Esophagus mucosa (tissue), 1 donor: Measurements from ENCODE around the gene ADAMTS6. TPM values are rescaled to one million over a fixed set of nuclear protein-coding genes. Genes with fewer than 3 reads are reported as not detected.
"Not testable (repeated sequence)": the region's sequence is repeated elsewhere in the genome, so short reads cannot be mapped to it uniquely, and the experiment has no call there.

Experiments used
- ATAC-seq: fragments of 200-7000 bp; cut with Tn5 transposase; one replicate; pipeline ENCODE4 v1.9.1; 2020
- total RNA-seq: library from RNA; stranded (reverse); gene quantifications from one replicate; pipeline ENCODE4 v1.2.4, GENCODE V29; 2023
- donor health status: DM: yes; HTN: yes; CAD: no.

Gene ADAMTS6
- total RNA-seq, 1 donor from 2014 or later = 1.2 TPM

DNA sequence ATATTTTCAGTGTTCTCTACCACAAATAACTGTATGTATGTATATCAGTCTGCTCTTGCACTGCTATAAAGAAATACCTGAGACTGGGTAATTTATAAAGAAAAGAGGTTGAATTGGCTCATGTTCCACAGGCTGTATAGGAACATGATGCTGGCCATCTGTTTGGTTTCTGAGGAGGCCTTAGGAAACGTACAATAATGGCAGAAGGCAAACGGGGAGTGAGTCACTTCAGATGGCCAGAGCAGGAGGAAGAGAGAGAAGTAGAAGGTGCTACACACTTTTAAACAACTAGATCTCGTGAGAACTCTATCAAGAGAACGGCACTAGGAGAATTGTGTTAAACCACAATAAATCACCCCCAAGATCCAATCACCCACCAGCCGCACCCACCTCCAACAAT is 121.7 kb downstream of the ADAMTS6 start:
- ATAC-seq = no peak

DNA sequence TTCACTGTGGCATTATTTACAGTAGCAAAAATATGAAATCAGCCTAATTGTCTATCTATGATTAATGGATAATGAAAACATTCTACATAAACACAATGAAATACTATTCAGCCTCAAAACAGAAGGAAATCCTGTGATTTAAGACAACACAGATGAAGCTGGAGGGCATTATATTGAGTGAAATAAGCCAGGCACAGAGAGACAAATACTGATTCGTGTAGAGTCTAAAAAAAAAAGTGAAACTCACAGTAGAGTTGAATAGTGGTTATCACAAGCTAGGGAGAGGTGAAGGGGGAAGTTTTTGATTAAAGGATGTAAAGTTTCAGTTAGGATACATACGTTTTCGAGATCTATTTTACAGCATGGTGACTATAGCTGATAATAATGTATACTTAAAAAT is 122.2 kb downstream of the ADAMTS6 start:
- no peak for ATAC-seq

DNA sequence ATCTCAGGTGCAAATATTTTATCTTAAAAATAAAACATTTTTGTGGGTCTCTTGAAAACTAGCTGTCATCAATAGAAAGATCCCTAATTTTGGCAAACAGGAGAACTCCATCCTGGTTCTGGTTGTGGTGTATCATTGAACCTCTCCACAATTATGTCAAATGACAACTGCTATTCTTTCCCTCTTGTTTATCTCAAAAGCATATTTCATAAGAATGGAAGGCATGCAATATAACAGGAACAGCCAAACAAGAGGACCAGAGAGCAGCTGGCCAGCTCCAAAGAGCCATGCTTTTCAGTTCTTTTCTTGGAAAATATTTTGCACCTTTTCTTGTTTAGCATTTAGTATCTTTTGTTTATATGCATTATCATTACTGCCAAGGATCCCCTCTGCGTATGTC is 125.4 kb downstream of the ADAMTS6 start:
- no peak for ATAC-seq

GRCh38 chr5:65355301-65355700 is 126.4 kb downstream of the ADAMTS6 start:
- ATAC-seq = no peak

DNA sequence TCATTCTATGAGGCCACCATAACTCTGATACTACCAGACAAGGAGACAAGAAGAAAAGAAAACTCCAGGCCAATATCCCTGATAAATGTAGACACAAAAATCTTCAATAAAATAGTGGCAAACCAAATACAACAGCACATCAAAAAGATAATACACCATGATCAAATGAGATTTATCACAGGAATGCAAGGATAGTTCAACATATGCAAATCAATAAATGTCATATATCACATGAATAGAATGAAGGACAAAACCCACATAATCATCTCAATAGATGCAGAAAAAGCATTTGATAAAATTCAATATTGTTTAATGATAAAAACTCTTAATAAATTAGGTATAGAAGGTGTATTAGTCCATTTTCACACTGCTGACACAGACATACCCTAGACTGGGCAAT is 139.9 kb downstream of the ADAMTS6 start:
- ATAC-seq = no peak

- no peak for ATAC-seq
Measured at GRCh38 chr5:65338606-65339151, 143.0 kb downstream of the ADAMTS6 start.

DNA sequence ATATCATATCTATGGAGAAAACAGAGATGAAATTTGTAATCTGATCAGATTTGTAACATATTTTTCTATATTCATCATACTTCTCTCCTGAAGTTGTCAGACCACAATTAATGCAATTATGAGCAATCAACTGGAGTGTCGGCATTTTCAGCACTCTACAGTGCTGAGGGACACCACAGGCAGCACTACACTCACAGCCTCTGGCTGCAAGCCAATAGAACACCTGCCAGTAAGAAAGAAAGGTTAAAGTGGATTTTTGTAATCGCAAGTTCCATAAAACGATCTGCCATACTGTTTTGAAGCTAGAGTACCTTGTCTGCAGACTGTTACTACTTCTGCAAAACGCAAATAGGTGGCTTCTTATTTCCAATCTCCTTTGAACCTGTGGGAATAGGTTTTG is 147.6 kb downstream of the ADAMTS6 start:
- no peak for ATAC-seq

DNA sequence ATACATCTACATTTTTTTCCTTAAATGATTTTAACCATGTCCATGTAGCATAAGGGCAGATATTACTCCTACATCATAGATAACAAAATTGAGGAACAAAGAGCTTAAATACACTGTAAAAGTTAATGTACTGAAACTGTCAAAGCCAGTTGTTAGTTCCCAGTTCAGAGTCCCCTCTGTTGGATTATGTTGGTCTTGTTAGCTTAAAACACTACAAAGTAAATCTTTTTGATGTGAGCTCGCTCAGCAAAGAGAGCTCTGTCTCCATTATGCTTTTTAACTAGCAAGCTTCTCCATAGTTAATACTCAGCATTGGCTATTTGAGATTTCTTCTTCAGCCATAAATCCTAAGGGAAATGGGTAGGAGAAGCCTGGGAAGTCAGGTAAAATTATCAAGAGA is 149.1 kb downstream of the ADAMTS6 start:
- no peak for ATAC-seq

DNA sequence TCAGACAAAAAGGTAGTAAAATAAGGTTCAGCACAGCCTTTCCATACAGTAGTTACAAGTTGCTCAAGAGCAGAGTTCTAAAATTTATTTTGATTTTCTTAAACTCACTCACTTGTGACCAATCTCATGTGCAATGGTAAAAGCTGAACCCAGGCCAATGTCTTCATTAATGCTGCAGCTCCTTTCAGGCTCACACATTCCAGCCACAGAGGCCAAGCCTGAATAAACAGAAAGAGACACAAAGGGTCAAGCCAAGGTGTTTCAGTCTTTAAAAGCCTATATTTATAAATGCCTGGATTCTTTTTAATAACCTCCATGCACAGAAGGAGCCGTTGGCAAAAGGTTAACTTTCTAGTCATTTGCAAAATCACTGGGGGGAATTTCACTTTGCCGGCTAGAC is 152.5 kb downstream of the ADAMTS6 start:
- ATAC-seq = no peak

DNA sequence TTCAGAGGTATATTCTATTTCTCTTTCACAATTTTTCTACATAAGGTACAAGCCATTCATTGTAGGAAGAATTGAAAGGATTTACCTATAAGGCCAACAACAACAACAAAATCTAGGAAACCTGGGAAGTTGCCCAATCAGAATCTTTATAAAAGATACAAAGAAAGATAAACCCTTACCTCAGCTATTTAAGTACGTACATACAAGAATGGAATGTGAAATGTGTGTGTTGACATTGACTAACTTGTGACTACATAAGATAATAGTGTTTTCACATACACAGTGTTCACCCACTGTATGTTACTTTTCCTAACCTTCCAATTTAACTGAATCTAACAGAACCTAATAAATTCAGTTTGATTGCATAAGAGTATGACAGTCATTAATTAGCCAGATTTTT is 154.1 kb downstream of the ADAMTS6 start:
- no peak for ATAC-seq

GRCh38 chr5:65326922-65327321 is 154.8 kb downstream of the ADAMTS6 start:
- ATAC-seq = no peak

DNA sequence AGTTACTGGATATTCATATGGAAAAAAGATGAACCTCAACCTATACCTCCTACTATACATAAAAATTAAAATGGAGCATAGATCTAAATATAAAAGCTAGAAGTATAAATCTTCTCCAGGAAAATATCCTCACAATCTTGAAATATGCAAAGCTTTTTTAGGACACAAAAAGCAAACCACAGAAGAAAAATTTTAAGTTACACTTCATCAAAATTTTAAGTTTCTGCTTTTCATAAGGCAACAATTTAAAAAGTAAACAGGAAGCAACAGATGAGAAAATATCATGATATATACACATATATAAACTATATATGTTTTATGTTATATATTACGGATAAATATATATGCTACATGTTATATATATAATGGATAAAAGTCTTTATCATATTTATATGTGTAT is 157.5 kb downstream of the ADAMTS6 start:
- no peak for ATAC-seq

GRCh38 chr5:65320704-65321103 is 161.0 kb downstream of the ADAMTS6 start:
- not testable (repeated sequence) for ATAC-seq

GRCh38 chr5:65320250-65320649 is 161.5 kb downstream of the ADAMTS6 start:
- no peak for ATAC-seq

DNA sequence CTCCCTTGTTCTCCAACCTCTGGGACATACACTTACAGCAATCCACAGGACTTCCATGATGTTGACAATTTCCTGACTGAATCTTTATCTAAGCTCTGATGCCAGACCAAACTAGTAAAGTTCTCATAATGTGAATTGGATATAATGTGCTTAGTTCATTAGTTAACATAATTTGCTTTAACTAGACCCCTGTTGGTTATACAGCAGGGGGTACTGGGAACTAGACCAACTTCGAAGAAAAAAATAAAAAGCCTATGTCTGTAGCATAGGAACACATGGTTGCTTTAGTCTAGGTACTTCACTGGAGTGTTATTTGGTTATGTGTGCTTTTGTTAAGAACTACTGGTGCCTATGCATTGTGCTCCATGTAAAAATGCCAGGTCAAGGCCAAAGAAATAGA is 173.8 kb downstream of the ADAMTS6 start:
- no peak for ATAC-seq

DNA sequence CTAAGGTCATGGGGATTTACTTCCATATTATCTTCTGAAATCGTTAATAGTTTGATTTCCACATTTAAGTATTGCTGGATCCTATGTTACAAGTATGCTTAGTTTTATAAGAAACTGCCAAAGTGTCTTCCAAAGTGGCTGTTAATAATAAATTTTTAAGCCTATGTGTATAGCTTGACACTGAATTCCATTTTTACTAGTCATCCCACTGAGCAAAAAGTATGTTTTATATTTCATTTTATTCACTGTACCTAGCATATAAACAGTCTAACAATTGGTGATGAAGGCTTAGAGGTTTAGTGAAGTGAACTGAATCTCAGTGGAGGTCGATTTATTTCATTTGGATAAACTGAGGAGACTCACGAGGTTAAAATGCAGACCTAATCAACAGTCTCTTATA is 174.6 kb downstream of the ADAMTS6 start:
- ATAC-seq = no peak

DNA sequence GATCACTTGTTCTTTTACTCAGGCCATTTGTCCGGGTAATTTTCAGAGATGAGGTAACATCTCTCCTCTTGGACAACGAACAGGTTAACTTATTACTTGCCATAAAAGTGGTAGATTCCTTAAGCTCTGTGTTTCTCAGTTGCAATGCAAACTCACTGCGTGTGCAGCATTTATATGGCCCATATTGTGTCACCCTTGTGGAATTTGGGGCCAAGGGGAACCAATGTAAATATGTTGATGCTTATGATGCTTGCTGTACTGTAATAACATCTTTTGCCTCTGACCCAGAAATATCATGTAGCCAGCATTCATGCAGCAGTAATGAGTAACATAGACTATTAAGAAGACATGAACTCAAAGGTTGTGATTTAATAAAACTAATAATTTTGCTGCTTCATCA is 175.8 kb downstream of the ADAMTS6 start:
- ATAC-seq = no peak

DNA sequence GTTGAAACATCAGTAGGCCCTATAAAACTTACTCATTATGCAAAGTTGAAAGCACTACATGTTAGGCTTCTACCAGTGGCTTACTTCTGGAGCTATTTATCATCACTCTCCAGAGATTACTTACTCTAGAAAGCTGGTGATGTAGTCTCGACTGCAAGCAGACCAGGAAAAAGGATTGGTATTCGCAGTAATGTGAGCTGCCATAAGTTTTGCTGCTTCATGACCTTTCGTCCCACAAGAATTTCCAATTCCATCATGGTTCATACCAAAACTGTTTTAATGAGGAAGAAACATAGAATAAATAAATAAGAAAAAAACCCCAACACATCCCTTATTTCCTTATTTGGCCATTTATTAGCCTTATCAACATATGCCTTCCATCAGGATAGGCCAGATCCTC is 181.9 kb downstream of the ADAMTS6 start:
- no peak for ATAC-seq

DNA sequence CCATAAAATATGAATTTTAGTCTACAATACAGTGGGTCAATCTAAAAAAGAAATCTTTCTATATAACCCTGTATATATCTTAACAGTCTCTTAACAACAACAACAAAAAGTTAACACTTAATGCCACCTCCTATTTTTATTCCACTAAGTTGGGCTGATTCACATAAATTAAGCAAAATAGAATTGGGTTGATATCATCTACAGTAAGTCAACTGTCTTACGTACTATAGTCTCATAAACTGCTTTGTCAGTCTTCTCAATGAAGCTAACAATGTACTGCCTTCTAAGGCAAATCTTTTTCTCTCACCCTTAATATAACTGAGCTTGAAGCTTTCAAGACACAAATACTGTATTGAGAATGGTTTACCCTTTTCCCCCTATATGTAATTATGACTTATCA is 185.7 kb downstream of the ADAMTS6 start:
- ATAC-seq = no peak

DNA sequence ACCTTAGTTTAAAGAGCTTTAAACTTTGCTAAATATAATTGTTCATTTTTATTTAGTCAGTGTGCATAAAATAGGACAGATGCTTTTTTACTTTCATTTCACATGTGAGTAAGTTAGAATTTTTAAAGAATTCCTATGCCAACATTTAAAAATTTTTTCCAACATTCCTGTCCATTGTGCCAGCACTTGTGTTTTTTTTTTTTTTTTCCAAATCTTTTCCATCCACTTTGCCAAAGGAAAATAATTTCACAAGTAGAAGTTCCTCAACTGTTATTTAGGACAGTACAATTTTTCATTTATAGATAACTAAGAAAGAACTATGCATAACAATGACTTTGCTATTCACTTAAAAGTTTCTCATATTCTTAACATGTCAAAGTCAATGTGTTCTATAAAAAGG is 189.5 kb downstream of the ADAMTS6 start:
- no peak for ATAC-seq

DNA sequence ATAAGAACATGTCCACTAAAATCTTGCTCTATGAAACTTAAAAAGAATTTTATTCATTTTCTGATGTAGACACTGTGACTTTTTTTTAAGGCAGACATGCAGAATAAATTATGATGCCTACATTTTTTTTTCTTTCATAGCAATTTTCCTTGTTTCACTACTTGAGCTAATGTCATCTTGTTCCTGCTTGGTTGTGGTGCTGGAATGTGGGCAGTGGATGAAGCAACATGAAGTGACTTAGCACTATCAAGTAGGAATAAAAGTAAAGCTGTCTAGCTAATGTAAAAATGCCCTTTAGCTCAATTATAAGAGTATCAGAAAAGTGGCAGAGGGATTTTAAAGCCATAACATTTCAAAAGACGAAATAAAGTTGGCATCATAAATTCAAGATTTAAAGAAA is 191.0 kb downstream of the ADAMTS6 start:
- no peak for ATAC-seq

DNA sequence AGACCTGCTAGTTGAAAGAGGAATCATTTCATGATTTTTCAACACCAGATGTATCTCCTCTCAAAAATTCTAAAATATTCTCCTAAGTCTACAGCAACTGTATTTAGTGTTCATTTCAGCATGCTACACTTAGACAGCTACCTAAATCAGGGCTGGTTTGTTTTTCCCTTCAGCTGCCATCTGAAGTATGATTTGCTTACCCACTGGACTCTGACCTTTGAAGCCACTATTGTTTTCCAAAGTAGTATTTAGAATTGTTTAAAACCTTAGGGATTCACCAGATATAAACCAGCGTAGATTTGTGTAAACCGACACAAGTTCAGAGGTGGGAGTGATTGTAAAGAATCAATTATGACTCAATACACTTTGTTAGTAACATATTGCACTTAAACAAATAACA is 193.1 kb downstream of the ADAMTS6 start:
- no peak for ATAC-seq

- ATAC-seq = no peak
Measured at GRCh38 chr5:65279603-65280002, 202.1 kb downstream of the ADAMTS6 start.

DNA sequence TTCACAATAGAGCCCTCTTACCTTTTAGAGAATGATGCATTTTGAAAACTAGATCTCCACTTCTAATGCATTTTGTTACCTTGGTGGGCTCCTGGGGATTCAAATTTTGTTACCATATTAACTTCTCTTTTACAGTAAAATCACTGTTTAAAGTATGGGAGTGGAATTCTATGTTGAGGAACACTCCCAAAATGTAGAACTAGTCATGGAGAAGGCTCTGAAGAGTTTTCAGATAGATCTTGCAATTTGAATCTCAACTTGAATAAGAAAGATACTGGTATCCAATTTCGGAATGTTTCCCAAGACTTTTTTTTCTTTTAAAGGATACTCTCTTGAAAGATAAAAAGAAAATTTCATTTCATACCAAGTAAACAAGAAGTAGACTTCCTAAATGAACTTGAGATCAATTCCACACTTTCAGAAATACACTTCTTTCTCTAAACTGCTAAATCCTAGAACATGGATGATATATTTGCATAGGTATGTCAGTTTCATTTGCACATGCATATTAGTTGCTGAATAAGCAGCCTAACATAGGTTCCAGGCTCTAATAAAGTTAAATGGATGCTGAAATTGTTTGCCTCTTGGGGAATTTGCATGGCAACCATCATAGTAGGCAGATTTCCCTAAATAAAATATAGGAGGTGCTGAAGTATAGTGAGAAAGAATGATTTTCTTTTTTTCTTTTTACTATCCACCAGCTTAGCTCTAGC is 205.4 kb downstream of the ADAMTS6 start:
- no peak for ATAC-seq

GRCh38 chr5:65271906-65272305 is 209.8 kb downstream of the ADAMTS6 start:
- ATAC-seq = no peak
